ENCODE results near the gene KBTBD4.

KBTBD4 gene

GRCh38 chr11:47541070-47541469 lies 37.7 kb downstream of the KBTBD4 start:
- in situ Hi-C loops (cut with HindIII; ENCODE audit: low sequenced_read_pairs): no loop called here
- DNase-seq (ENCODE audit: low read depth): no peak
- no peak for TF ChIP-seq CTCF (IDR thresholded peaks at IDR 0.05; ENCODE audit: low read depth, low read length, missing control alignments)
- H3K4me3 ChIP-seq (ENCODE audit: low read depth, low read length): no peak overlapping the region

GRCh38 chr11:47539681-47540039 lies 39.1 kb downstream of the KBTBD4 start:
- no peak for TF ChIP-seq CTCF (IDR thresholded peaks at IDR 0.05; ENCODE audit: low read depth, low read length, missing control alignments)
- no peak overlapping the region for H3K4me3 ChIP-seq (ENCODE audit: low read depth, low read length)
- in situ Hi-C loops (cut with HindIII; ENCODE audit: low sequenced_read_pairs): no loop called here

GRCh38 chr11:47538741-47539565 lies 39.8 kb downstream of the KBTBD4 start:
- TF ChIP-seq CTCF (IDR thresholded peaks at IDR 0.05; ENCODE audit: low read depth, low read length, missing control alignments): no peak
- in situ Hi-C loops (cut with HindIII; ENCODE audit: low sequenced_read_pairs): no loop called here
- no peak for DNase-seq (ENCODE audit: low read depth)
- no peak overlapping the region for H3K4me3 ChIP-seq (ENCODE audit: low read depth, low read length)

More at GRCh38 chr11:47539681-47540039, 39.1 kb downstream of the KBTBD4 start:
- DNase-seq (ENCODE audit: low read depth): no peak

- no peak overlapping the region for H3K4me3 ChIP-seq (ENCODE audit: low read depth, low read length)
- in situ Hi-C loops (cut with HindIII; ENCODE audit: low sequenced_read_pairs): no loop called here
- no peak for DNase-seq (ENCODE audit: low read depth)
- no peak for TF ChIP-seq CTCF (IDR thresholded peaks at IDR 0.05; ENCODE audit: low read depth, low read length, missing control alignments)
Measured at GRCh38 chr11:47536915-47537314, 41.9 kb downstream of the KBTBD4 start.

- in situ Hi-C loops (cut with HindIII; ENCODE audit: low sequenced_read_pairs): no loop called here
- no peak for TF ChIP-seq CTCF (IDR thresholded peaks at IDR 0.05; ENCODE audit: low read depth, low read length, missing control alignments)
- DNase-seq (ENCODE audit: low read depth): no peak
- no peak overlapping the region for H3K4me3 ChIP-seq (ENCODE audit: low read depth, low read length)
Measured at GRCh38 chr11:47534704-47535251, 44.0 kb downstream of the KBTBD4 start.

GRCh38 chr11:47533690-47534151 lies 45.0 kb downstream of the KBTBD4 start:
- TF ChIP-seq CTCF (IDR thresholded peaks at IDR 0.05; ENCODE audit: low read depth, low read length, missing control alignments): no peak
- no peak for DNase-seq (ENCODE audit: low read depth)
- in situ Hi-C loops (cut with HindIII; ENCODE audit: low sequenced_read_pairs): no loop called here
- no peak overlapping the region for H3K4me3 ChIP-seq (ENCODE audit: low read depth, low read length)

Data from astrocyte of the cerebellum (primary cell).